ENCODE results near the gene LEFTY1.

The LEFTY1 gene

DNA sequence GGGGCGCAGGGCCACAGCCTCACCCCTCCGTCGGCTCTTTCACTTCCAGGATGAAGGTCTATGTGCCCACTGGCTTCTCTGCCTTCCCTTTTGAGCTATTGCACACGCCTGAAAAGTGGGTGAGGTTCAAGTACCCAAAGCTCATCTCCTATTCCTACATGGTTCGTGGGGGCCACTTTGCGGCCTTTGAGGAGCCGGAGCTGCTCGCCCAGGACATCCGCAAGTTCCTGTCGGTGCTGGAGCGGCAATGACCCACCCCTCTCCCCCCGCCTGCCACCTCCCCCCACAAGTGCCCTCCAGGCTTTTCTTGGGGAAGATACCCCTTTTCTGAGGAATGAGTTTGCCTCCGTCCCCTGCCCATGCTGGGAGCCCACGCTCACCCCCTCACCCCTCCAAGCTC is 43.8 kb downstream of the LEFTY1 start:
- TF ChIP-seq, protein P1, sequence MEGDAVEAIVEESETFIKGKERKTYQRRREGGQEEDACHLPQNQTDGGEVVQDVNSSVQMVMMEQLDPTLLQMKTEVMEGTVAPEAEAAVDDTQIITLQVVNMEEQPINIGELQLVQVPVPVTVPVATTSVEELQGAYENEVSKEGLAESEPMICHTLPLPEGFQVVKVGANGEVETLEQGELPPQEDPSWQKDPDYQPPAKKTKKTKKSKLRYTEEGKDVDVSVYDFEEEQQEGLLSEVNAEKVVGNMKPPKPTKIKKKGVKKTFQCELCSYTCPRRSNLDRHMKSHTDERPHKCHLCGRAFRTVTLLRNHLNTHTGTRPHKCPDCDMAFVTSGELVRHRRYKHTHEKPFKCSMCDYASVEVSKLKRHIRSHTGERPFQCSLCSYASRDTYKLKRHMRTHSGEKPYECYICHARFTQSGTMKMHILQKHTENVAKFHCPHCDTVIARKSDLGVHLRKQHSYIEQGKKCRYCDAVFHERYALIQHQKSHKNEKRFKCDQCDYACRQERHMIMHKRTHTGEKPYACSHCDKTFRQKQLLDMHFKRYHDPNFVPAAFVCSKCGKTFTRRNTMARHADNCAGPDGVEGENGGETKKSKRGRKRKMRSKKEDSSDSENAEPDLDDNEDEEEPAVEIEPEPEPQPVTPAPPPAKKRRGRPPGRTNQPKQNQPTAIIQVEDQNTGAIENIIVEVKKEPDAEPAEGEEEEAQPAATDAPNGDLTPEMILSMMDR (IDR thresholded peaks at IDR 0.05): no peak

GRCh38 chr1:225844236-225845061 is 44.5 kb downstream of the LEFTY1 start:
- TF ChIP-seq, protein P1 (IDR thresholded peaks at IDR 0.05): no peak

GRCh38 chr1:225843426-225843795 is 45.5 kb downstream of the LEFTY1 start:
- TF ChIP-seq, protein P1 (IDR thresholded peaks at IDR 0.05): no peak

DNA sequence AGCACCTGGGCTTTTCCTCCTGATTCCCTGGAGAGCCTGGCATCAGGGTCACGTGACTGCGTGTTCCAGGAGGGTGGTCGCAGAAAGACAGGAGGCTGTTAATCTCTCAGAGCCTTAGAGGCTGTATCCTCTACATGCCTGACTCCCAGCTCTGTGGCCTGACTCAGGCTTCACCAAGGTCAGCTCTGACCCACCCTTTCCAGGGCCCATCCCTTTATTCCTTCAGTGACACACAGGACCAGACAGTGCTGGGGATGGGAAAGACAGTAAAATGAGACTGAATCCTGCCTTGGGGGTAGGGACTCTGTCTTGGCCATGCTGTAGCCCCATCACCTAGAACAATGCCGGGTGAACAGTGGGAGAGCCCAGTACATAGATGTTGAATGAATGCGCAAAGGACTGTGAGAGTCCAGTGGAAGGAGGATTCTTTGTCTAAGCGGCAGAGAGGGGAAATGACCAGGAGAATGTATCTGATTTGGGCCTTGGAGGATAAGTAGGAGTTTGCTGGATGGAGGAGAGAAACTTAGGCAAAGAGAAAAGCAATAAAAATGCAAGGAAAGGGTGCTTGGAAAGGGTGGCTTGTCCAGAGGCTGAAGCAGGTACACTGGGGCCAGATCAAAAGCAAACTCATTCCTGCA is 46.0 kb downstream of the LEFTY1 start:
- TF ChIP-seq, protein P1 (IDR thresholded peaks at IDR 0.05): no peak

GRCh38 chr1:225842074-225842473 is 46.9 kb downstream of the LEFTY1 start:
- TF ChIP-seq, protein P1 (IDR thresholded peaks at IDR 0.05): no peak

DNA sequence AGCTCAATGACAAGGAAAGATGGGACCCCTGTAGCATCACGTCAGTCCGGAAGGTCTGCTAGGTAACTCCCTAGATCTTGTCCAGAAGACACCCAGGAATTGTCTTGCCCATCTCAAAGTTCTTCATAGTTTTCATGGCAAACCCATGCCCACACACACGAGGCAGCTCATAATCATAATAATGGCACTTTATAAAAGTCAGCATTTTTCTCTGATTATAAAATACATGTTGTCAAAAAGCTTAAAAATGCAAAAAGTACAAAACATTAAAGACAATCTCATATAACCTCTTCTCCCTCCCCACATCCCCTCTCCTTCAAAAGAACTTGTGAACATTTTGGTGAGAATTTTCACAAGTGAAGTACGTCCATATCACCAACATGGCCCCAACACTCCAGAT is 48.2 kb downstream of the LEFTY1 start:
- TF ChIP-seq, protein P1 (IDR thresholded peaks at IDR 0.05): no peak

DNA sequence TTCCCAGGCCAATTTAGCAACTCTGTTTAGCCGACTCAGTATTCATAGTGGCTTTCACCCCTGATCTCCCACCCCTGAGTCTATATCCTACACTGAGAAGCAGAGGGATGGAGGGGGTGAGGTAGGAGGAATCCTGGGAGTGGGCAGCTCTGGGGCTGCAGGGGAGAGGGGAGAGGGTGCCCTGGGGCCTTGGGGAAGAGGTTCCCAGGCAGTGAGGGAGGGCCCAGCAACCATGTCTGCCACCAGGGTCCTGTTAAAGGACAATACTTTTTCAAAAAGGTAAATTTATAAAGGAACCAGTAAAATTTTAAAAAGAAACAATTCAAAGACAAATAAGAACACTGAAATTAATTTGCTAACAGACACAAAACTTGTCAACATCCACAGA is 48.7 kb downstream of the LEFTY1 start:
- TF ChIP-seq, protein P1 (IDR thresholded peaks at IDR 0.05): no peak
